ENCODE measurements around the gene TRPM5.

TRPM5 gene

GRCh38 chr11:2475136-2475918 lies 31.0 kb upstream of the TRPM5 start:
- no peak overlapping the region for H3K4me3 Mint-ChIP-seq
- H3K36me3 Mint-ChIP-seq: peaks cover 25 to 42% of the 10 kb centered on the region in 2 donors
- peaks cover 2 to 12% of the 10 kb centered on the region in 2 donors for H3K4me1 Mint-ChIP-seq
- ATAC-seq (replicated peaks) (no peak), DNase-seq (no peak)
- no peak overlapping the region for H3K27ac Mint-ChIP-seq
- peaks cover 18 to 21% of the 10 kb centered on the region in 2 donors for H3K9me3 Mint-ChIP-seq
- peaks cover 0 to 16% of the 10 kb centered on the region in 2 donors for H3K27me3 Mint-ChIP-seq

GRCh38 chr11:2474059-2474901 lies 30.0 kb upstream of the TRPM5 start:
- peaks cover 18 to 31% of the 10 kb centered on the region in 2 donors for H3K36me3 Mint-ChIP-seq
- peaks cover 0 to 8% of the 10 kb centered on the region in 2 donors for H3K4me1 Mint-ChIP-seq
- no peak for ATAC-seq (replicated peaks)
- peaks cover 0 to 9% of the 10 kb centered on the region in 2 donors for H3K27me3 Mint-ChIP-seq
- no peak for DNase-seq
- no peak overlapping the region for H3K27ac Mint-ChIP-seq
- H3K4me3 Mint-ChIP-seq: no peak overlapping the region
- H3K9me3 Mint-ChIP-seq: peaks cover 10 to 13% of the 10 kb centered on the region in 2 donors

GRCh38 chr11:2473361-2474058 lies 29.2 kb upstream of the TRPM5 start:
- Mint-ChIP-seq H3K27ac (no peak overlapping the region), H3K27me3 (peaks cover 0 to 9% of the 10 kb centered on the region in 2 donors), H3K4me1 (peaks cover 0 to 8% of the 10 kb centered on the region in 2 donors), H3K36me3 (peaks cover 11 to 23% of the 10 kb centered on the region in 2 donors), H3K4me3 (no peak overlapping the region), H3K9me3 (peaks cover 10% of the 10 kb centered on the region in 2 donors)
- no peak for ATAC-seq (replicated peaks)
- no peak for DNase-seq

- Mint-ChIP-seq H3K27ac (no peak overlapping the region), H3K4me3 (no peak overlapping the region), H3K4me1 (peaks cover under 1 to 8% of the 10 kb centered on the region in 2 donors), H3K9me3 (peaks cover 3 to 4% of the 10 kb centered on the region in 2 donors), H3K36me3 (peaks cover 5 to 14% of the 10 kb centered on the region in 2 donors), H3K27me3 (peaks cover 0 to 9% of the 10 kb centered on the region in 2 donors)
- ATAC-seq (replicated peaks) (no peak), DNase-seq (no peak)
Measured at GRCh38 chr11:2472428-2473186, 28.3 kb upstream of the TRPM5 start.

GRCh38 chr11:2471804-2472096 lies 27.4 kb upstream of the TRPM5 start:
- Mint-ChIP-seq H3K27ac (no peak overlapping the region), H3K9me3 (peaks cover under 1 to 3% of the 10 kb centered on the region in 2 donors), H3K36me3 (peaks cover 1 to 10% of the 10 kb centered on the region in 2 donors), H3K4me1 (peaks cover 9 to 16% of the 10 kb centered on the region in 2 donors), H3K4me3 (no peak overlapping the region), H3K27me3 (peaks cover 0 to 9% of the 10 kb centered on the region in 2 donors)
- DNase-seq (no peak), ATAC-seq (replicated peaks) (no peak)

- no peak overlapping the region for H3K27ac Mint-ChIP-seq
- ATAC-seq (replicated peaks) (no peak), DNase-seq (no peak)
- H3K4me1 Mint-ChIP-seq: peaks cover 14 to 21% of the 10 kb centered on the region in 2 donors
- peaks cover 0 to 9% of the 10 kb centered on the region in 2 donors for H3K36me3 Mint-ChIP-seq
- peaks cover 0 to 9% of the 10 kb centered on the region in 2 donors for H3K27me3 Mint-ChIP-seq
- H3K9me3 Mint-ChIP-seq: peaks cover 0 to 3% of the 10 kb centered on the region in 2 donors
- H3K4me3 Mint-ChIP-seq: no peak overlapping the region
Measured at GRCh38 chr11:2471048-2471803, 26.9 kb upstream of the TRPM5 start.

- H3K27me3 Mint-ChIP-seq: peaks cover 0 to 6% of the 10 kb centered on the region in 2 donors
- peaks cover 22 to 26% of the 10 kb centered on the region in 2 donors for H3K4me1 Mint-ChIP-seq
- peaks cover 0 to 3% of the 10 kb centered on the region in 2 donors for H3K9me3 Mint-ChIP-seq
- no peak overlapping the region for H3K27ac Mint-ChIP-seq
- DNase-seq (no peak), ATAC-seq (replicated peaks) (no peak)
- peaks cover 0 to 9% of the 10 kb centered on the region in 2 donors for H3K36me3 Mint-ChIP-seq
- H3K4me3 Mint-ChIP-seq: no peak overlapping the region
Measured at GRCh38 chr11:2470495-2470894, 26.2 kb upstream of the TRPM5 start.

- peak overlapping the region; percentile 47 for H3K27ac Mint-ChIP-seq
- DNase-seq: no peak
- no peaks in the 10 kb centered on the region for H3K36me3 Mint-ChIP-seq
- peaks cover 0 to 3% of the 10 kb centered on the region in 2 donors for H3K9me3 Mint-ChIP-seq
- peaks cover 33 to 34% of the 10 kb centered on the region in 2 donors for H3K4me1 Mint-ChIP-seq
- no peak overlapping the region for H3K4me3 Mint-ChIP-seq
- no peaks in the 10 kb centered on the region for H3K27me3 Mint-ChIP-seq
- no peak for ATAC-seq (replicated peaks)
Measured at GRCh38 chr11:2468363-2469235, 24.3 kb upstream of the TRPM5 start.

- DNase-seq (no peak), ATAC-seq (replicated peaks) (no peak)
- Mint-ChIP-seq H3K9me3 (peaks cover 0 to 3% of the 10 kb centered on the region in 2 donors), H3K27ac (no peak overlapping the region), H3K4me3 (no peak overlapping the region), H3K4me1 (peaks cover 41 to 42% of the 10 kb centered on the region in 2 donors), H3K36me3 (no peaks in the 10 kb centered on the region), H3K27me3 (no peaks in the 10 kb centered on the region)
Measured at GRCh38 chr11:2467695-2468055, 23.4 kb upstream of the TRPM5 start.

- no peaks in the 10 kb centered on the region for H3K36me3 Mint-ChIP-seq
- no peaks in the 10 kb centered on the region for H3K27me3 Mint-ChIP-seq
- H3K9me3 Mint-ChIP-seq: peaks cover 0 to 3% of the 10 kb centered on the region in 2 donors
- DNase-seq (no peak), ATAC-seq (replicated peaks) (peak; percentile 81 to 91)
- H3K4me1 Mint-ChIP-seq: peaks cover 45 to 48% of the 10 kb centered on the region in 2 donors
- H3K27ac Mint-ChIP-seq: peak overlapping the region; percentile 28
- H3K4me3 Mint-ChIP-seq: no peak overlapping the region
Measured at GRCh38 chr11:2466869-2467694, 22.8 kb upstream of the TRPM5 start.

- no peaks in the 10 kb centered on the region for H3K9me3 Mint-ChIP-seq
- peaks cover 45 to 55% of the 10 kb centered on the region in 2 donors for H3K4me1 Mint-ChIP-seq
- DNase-seq (no peak), ATAC-seq (replicated peaks) (no peak)
- no peaks in the 10 kb centered on the region for H3K36me3 Mint-ChIP-seq
- H3K27ac Mint-ChIP-seq: no peak overlapping the region
- H3K4me3 Mint-ChIP-seq: peak overlapping the region in 1 of 2 donors; percentile 22
- no peaks in the 10 kb centered on the region for H3K27me3 Mint-ChIP-seq
Measured at GRCh38 chr11:2466069-2466801, 21.9 kb upstream of the TRPM5 start.
